ENCODE data around the gene CEMIP.

The CEMIP gene

GRCh38 chr15:80778964-80779657 is at the start of gene CEMIP:
Gene CEMIP, plus strand, starts transcription at chr15:80779370. Its CDS starts 94,510 bp downstream, at chr15:80873880.
- no peak for DNase-seq

GRCh38 chr15:80730387-80730786 is 48.8 kb upstream of the CEMIP start:
- no peak for DNase-seq

GRCh38 chr15:80730926-80731325 is 48.2 kb upstream of the CEMIP start:
- no peak for DNase-seq

- no peak for DNase-seq
Observed at GRCh38 chr15:80732167-80732566, 47.0 kb upstream of the CEMIP start.

- DNase-seq: no peak
Observed at GRCh38 chr15:80732818-80733217, 46.4 kb upstream of the CEMIP start.

GRCh38 chr15:80733460-80733859 is 45.7 kb upstream of the CEMIP start:
- no peak for DNase-seq

GRCh38 chr15:80735344-80735743 is 43.8 kb upstream of the CEMIP start:
- no peak for DNase-seq

- no peak for DNase-seq
Observed at GRCh38 chr15:80736560-80736959, 42.6 kb upstream of the CEMIP start.

- DNase-seq: no peak
Observed at GRCh38 chr15:80739919-80740318, 39.3 kb upstream of the CEMIP start.

- no peak for DNase-seq
Observed at GRCh38 chr15:80742081-80742480, 37.1 kb upstream of the CEMIP start.

- no peak for DNase-seq
Observed at GRCh38 chr15:80743189-80743833, 35.9 kb upstream of the CEMIP start.

- DNase-seq: no peak
Observed at GRCh38 chr15:80744415-80744814, 34.8 kb upstream of the CEMIP start.

- no peak for DNase-seq
Observed at GRCh38 chr15:80744826-80745225, 34.3 kb upstream of the CEMIP start.

- no peak for DNase-seq
Observed at GRCh38 chr15:80745888-80746287, 33.3 kb upstream of the CEMIP start.

GRCh38 chr15:80747317-80748053 is 31.7 kb upstream of the CEMIP start:
- no peak for DNase-seq

- no peak for DNase-seq
Observed at GRCh38 chr15:80749589-80749988, 29.6 kb upstream of the CEMIP start.

GRCh38 chr15:80750575-80750974 is 28.6 kb upstream of the CEMIP start:
- no peak for DNase-seq

GRCh38 chr15:80752204-80752603 is 27.0 kb upstream of the CEMIP start:
- DNase-seq: no peak

GRCh38 chr15:80753161-80753560 is 26.0 kb upstream of the CEMIP start:
- DNase-seq: no peak

- no peak for DNase-seq
Observed at GRCh38 chr15:80754014-80754413, 25.2 kb upstream of the CEMIP start.

GRCh38 chr15:80755885-80756284 is 23.3 kb upstream of the CEMIP start:
- no peak for DNase-seq

GRCh38 chr15:80758130-80758745 is 20.9 kb upstream of the CEMIP start:
- no peak for DNase-seq

GRCh38 chr15:80760960-80761359 is 18.2 kb upstream of the CEMIP start:
- DNase-seq: no peak

- DNase-seq: no peak
Observed at GRCh38 chr15:80761754-80762153, 17.4 kb upstream of the CEMIP start.

All from cortex of kidney (tissue), 1 donor.